ENCODE data around the gene SMS.
"Not testable (repeated sequence)": the region's sequence is repeated elsewhere in the genome, so short reads cannot be mapped to it uniquely, and the experiment has no call there.

The SMS gene

GRCh38 chrX:21949689-21950088 lies 9.2 kb downstream of the SMS start:
- in situ Hi-C loops (cut with MboI; ENCODE audit: low sequenced_read_pairs) = no loop called here

- in situ Hi-C loops (cut with MboI; ENCODE audit: low sequenced_read_pairs) = not testable (repeated sequence)
Measured at GRCh38 chrX:21950557-21950956, 10.0 kb downstream of the SMS start.

GRCh38 chrX:21952624-21953023 lies 12.1 kb downstream of the SMS start:
- in situ Hi-C loops (cut with MboI; ENCODE audit: low sequenced_read_pairs) = no loop called here

GRCh38 chrX:21953195-21953830 lies 12.8 kb downstream of the SMS start:
- in situ Hi-C loops (cut with MboI; ENCODE audit: low sequenced_read_pairs) = not testable (repeated sequence)

- in situ Hi-C loops (cut with MboI; ENCODE audit: low sequenced_read_pairs) = no loop called here
Measured at GRCh38 chrX:21955403-21956189, 15.1 kb downstream of the SMS start.

GRCh38 chrX:21956783-21957182 lies 16.3 kb downstream of the SMS start:
- in situ Hi-C loops (cut with MboI; ENCODE audit: low sequenced_read_pairs) = no loop called here

- in situ Hi-C loops (cut with MboI; ENCODE audit: low sequenced_read_pairs) = no loop called here
Measured at GRCh38 chrX:21958187-21958586, 17.7 kb downstream of the SMS start.

- in situ Hi-C loops (cut with MboI; ENCODE audit: low sequenced_read_pairs) = no loop called here
Measured at GRCh38 chrX:21958916-21959315, 18.4 kb downstream of the SMS start.

- in situ Hi-C loops (cut with MboI; ENCODE audit: low sequenced_read_pairs) = no loop called here
Measured at GRCh38 chrX:21959362-21960051, 19.0 kb downstream of the SMS start.

- in situ Hi-C loops (cut with MboI; ENCODE audit: low sequenced_read_pairs) = no loop called here
Measured at GRCh38 chrX:21960569-21961541, 20.3 kb downstream of the SMS start.

- in situ Hi-C loops (cut with MboI; ENCODE audit: low sequenced_read_pairs) = no loop called here
Measured at GRCh38 chrX:21962361-21962760, 21.9 kb downstream of the SMS start.

- in situ Hi-C loops (cut with MboI; ENCODE audit: low sequenced_read_pairs) = no loop called here
Measured at GRCh38 chrX:21963269-21963668, 22.8 kb downstream of the SMS start.

- in situ Hi-C loops (cut with MboI; ENCODE audit: low sequenced_read_pairs) = no loop called here
Measured at GRCh38 chrX:21963731-21964405, 23.4 kb downstream of the SMS start.

GRCh38 chrX:21966866-21967265 lies 26.4 kb downstream of the SMS start:
- in situ Hi-C loops (cut with MboI; ENCODE audit: low sequenced_read_pairs) = no loop called here

GRCh38 chrX:21968333-21968732 lies 27.8 kb downstream of the SMS start:
- in situ Hi-C loops (cut with MboI; ENCODE audit: low sequenced_read_pairs) = no loop called here

GRCh38 chrX:21970326-21970725 lies 29.8 kb downstream of the SMS start:
- in situ Hi-C loops (cut with MboI; ENCODE audit: low sequenced_read_pairs) = no loop called here

- in situ Hi-C loops (cut with MboI; ENCODE audit: low sequenced_read_pairs) = no loop called here
Measured at GRCh38 chrX:21972046-21972445, 31.5 kb downstream of the SMS start.

GRCh38 chrX:21972721-21973120 lies 32.2 kb downstream of the SMS start:
- in situ Hi-C loops (cut with MboI; ENCODE audit: low sequenced_read_pairs) = no loop called here

- in situ Hi-C loops (cut with MboI; ENCODE audit: low sequenced_read_pairs) = no loop called here
Measured at GRCh38 chrX:21973321-21974010, 33.0 kb downstream of the SMS start.

GRCh38 chrX:21974011-21974385 lies 33.5 kb downstream of the SMS start:
- in situ Hi-C loops (cut with MboI; ENCODE audit: low sequenced_read_pairs) = no loop called here
